Middle frontal gyrus (tissue), 1 donor: Measurements from ENCODE around the gene CLASRP.
A peak's percentile ranks its signal among the peaks of the same experiment; 100 is the strongest.
"Not testable (repeated sequence)": the region's sequence is repeated elsewhere in the genome, so short reads cannot be mapped to it uniquely, and the experiment has no call there.

Experiments used
- DNase-seq: peaks from one replicate; pipeline ENCODE4 v3.0.0-alpha.2; 2015; ENCODE audit warnings: low spot score; ENCODE audit errors: extremely low spot score

CLASRP gene, protein sequence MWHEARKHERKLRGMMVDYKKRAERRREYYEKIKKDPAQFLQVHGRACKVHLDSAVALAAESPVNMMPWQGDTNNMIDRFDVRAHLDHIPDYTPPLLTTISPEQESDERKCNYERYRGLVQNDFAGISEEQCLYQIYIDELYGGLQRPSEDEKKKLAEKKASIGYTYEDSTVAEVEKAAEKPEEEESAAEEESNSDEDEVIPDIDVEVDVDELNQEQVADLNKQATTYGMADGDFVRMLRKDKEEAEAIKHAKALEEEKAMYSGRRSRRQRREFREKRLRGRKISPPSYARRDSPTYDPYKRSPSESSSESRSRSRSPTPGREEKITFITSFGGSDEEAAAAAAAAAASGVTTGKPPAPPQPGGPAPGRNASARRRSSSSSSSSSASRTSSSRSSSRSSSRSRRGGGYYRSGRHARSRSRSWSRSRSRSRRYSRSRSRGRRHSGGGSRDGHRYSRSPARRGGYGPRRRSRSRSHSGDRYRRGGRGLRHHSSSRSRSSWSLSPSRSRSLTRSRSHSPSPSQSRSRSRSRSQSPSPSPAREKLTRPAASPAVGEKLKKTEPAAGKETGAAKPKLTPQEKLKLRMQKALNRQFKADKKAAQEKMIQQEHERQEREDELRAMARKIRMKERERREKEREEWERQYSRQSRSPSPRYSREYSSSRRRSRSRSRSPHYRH

DNA sequence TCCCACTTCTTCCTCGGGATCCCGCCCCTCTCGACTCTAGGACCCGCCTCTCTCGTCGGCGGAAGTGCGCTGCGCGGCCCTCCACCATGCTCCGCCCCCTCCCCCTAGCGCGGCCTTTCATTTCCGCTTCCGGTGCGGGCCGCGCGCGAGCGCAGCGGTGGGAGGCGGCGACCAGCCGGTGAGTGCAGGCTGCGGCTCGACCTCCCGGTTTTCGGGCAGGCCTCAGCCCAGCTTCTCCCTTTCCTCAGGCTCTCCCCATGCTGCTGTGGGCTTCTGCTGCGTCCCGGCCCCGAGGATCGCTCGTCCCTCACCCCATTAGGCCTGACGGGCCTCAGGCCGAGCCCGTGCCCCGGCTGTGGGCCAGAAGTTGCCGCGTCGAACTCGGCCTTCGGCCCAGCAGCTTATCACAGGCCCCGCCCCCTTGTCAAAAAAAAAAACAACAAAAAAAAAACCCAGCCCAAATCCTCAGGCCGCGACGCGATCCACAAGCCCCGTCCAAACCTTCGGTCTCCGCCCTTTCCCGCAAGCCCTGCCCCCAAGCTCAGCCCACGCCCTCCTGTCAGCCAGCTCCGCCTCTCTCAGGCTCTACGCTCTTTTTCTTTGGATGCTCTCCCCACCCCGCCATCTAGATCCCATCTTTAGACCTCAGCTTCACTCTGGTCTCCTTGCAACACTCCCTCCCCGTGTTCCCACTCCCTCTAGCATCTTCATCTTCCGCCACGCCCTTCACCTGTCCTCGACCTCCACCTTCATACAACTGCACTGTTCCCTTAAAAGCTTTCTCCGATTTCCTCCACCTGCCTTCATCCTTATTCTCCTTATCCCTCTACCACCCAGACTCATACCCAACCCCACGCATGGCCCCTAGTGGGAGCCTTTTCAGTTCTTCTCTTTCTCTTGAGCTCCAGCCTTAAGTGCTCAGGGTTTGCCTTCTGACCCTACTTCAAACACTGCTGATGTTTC lies at the start of gene CLASRP:
CLASRP (plus strand) TSS at position 115 of the 963 bp plus-strand sequence. CDS start 1,168 bp downstream, outside the sequence.
- DNase-seq = peak; percentile 80

DNA sequence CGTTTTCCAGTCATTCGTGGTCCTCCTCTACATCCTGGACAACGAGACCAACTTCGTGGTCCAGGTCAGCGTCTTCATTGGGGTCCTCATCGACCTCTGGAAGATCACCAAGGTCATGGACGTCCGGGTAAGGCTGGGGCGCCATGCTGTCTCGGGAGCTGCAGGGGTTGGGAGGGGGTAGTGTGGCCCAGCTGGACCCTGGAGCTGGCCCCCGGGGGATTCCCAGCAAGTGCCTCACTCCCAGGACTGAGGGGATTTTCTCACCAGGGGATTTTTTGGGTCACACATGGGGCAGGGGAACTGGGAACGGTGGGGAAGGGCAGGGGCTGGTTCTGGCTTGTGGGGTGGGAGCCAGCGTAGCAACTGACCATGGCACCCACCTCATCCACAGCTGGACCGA lies 48.4 kb upstream of the CLASRP start:
- no peak for DNase-seq

DNA sequence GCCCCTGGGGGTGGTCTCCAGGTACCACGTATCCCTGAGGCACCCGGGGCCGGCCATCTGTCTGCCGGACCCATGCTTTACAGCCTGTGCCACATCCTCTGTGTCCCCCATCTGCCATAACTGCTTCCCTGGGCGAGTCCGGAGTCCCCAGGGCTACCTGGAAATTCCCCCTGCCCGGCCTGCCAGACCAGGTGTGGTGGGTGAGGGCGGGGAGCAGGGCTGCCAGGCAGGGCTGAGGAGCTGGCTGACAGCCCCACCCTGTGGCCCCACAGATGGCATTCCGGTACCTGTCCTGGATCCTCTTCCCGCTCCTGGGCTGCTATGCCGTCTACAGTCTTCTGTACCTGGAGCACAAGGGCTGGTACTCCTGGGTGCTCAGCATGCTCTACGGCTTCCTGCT lies 47.9 kb upstream of the CLASRP start:
- DNase-seq = no peak

DNA sequence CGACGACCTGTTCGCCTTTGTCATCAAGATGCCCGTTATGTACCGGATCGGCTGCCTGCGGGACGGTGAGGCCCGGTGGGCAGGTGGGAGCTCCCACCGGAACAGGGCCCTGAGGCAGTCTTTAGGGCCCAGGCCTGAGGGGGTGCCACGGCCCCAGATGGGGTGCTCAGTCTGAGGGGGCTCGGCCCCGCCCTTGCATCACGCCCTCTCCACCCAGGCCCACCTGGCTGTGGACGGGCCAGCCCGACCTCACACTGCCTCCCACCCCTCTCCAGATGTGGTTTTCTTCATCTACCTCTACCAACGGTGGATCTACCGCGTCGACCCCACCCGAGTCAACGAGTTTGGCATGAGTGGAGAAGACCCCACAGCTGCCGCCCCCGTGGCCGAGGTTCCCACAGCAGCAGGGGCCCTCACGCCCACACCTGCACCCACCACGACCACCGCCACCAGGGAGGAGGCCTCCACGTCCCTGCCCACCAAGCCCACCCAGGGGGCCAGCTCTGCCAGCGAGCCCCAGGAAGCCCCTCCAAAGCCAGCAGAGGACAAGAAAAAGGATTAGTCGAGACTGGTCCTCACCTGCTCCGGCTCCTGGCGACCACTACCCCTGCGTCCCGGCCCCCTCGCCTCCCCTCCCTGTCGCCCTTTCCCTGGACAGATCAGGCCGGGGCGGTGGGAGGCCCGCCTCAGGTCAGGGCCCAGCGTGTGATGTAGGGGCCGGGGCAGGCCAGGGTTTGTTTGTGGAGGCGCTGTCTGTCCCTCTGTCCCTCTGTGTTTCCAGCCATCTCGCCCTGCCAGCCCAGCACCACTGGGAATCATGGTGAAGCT lies 46.3 kb upstream of the CLASRP start:
- DNase-seq = no peak

DNA sequence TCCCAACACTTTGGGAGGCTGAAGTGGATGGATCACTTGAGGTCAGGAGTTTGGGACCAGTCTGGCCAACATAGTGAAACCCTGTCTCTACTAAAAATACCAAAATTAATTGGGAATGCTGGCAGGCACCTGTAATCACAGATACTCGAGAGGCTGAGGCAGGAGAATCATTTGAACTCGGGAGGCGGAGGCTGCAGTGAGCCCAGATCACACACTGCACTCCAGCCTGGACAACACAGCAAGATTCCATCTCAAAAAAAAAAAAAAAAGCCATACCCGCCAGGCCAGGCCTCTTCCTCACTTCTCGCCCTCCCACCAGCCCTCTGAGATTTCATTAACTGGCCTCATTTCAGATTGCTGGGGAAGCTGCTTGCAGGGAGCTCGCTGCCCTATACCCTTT lies 45.3 kb upstream of the CLASRP start:
- no peak for DNase-seq

DNA sequence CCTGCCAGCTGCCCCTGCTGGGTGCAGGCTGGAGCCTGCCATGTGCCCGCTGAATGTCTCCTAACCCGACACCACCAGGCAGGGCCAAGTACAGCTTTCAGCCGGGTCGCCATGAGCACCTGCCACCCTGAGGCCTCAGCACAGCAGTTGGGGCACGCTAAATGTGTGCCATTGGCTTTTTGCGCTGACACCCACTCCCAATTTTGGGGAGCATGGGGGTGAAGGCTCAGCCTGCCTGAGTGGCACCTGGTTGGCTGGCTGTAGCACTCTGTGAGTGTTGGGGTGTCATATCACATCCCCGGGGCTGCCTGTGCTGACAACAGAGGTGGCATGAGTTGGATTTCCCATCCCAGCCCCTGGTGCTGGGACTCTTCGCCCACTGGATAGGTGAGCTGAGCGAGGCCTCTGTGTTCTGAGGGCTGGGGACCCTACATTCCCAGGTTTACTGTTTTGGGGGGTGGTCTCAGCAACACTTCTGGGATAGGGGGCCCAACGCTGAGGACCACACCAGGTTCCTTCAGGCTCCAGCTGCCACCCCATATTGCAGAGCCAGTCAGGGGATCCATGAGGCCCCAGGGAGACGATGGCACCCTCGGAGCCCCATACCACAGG lies 44.8 kb upstream of the CLASRP start:
- DNase-seq = no peak

DNA sequence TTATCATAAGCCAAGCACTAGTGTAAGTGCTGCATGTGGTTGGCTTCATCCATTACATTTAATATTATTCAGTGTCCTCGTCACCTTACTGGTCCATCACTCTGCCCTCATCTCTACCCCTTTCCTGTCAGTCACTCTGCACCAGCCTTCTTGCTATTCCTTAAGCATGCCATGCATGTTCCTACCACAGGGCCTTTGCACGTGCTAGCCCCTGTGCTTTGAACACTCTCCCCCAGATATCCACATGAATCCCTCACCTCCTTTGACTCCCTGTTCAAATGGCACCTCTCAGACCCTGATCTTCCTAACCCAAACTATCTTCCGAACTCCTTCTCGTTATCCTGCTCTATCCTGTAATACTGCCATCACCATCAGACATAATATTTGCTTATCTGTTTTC lies 40.8 kb upstream of the CLASRP start:
- DNase-seq = no peak

DNA sequence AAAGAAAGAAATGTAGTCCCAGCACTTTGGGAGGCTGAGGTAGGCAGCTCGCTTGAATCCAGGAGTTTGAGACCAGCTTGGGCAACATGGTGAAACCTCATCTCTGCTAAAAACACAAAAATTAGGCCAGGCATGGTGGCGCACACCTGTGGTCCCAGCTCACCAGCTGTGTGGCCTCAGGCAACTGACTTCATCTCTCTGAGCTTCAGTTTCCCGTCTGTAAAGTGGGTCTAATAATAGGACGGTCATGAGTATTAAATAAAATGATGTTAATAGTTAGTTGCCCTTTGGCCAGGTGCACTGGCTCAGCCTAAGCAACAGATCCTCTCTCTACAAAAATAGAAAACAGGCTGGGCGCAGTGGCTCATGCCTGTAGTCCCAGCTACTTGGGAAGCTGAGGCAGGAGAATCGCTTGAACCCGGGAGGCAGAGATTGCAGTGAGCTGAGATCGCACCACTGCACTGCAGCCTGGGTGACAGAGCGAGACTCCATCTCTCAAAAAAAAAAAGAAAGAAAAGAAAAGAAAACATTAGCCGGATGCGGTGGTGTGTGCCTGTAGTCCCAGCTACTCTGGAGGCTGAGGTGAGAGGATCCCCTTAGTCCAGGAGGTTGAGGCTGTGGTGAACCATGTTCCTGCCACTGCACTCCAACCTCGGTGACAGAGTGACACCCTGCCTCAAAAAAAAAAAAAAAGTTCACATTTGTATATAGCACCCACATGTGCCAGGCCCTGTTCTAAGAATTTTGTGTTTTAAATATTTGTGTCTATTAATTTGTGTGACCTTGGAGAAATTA lies 39.5 kb upstream of the CLASRP start:
- not testable (repeated sequence) for DNase-seq

DNA sequence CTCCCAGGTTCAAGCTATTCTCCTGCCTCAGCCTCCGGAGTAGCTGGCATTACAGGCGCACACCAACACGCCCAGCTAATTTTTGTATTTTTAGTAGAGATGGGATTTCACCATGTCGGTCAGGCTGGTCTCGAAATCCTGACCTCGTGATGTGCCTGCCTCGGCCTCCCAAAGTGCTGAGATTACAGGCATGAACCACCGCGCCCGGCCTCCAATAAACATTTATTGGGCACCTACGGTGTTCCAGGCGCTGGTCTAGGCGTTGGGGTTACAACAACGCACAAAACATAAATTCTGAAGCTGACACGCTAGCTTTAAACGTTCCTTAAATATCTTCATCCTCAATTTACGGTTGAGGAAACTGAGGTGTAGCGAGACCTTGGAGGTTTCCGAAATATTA lies 38.2 kb upstream of the CLASRP start:
- DNase-seq = not testable (repeated sequence)

DNA sequence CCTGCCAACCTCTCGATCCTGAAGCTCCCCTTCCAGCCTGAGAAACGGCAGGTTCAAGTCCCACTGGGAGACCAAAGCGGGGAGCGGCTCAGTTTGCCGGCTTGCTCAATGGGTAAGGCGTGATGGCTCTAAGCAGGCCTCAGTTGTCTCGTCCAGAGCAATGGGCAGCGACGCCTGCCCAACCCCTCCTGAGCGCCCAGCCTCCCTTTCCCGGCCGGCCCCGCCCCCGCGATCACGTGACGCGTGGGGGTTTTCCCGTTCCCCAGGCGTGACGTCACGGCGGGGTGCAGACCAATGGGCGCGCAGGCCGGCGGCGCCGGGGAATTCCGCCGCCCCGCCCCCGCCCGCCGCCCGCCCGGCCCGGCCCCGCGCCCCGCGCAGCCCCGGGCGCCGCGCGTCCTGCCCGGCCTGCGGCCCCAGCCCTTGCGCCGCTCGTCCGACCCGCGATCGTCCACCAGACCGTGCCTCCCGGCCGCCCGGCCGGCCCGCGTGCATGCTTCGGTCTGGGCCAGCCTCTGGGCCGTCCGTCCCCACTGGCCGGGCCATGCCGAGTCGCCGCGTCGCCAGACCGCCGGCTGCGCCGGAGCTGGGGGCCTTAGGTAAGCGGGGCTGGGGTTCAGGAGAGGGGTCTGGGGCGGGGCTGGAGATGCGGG lies 37.6 kb upstream of the CLASRP start, which contains the start of gene RELB:
RELB (plus strand) TSS at position 378 of the 653 bp plus-strand sequence; CDS start at position 494, 116 bp downstream.
- peak; percentile 81 for DNase-seq

DNA sequence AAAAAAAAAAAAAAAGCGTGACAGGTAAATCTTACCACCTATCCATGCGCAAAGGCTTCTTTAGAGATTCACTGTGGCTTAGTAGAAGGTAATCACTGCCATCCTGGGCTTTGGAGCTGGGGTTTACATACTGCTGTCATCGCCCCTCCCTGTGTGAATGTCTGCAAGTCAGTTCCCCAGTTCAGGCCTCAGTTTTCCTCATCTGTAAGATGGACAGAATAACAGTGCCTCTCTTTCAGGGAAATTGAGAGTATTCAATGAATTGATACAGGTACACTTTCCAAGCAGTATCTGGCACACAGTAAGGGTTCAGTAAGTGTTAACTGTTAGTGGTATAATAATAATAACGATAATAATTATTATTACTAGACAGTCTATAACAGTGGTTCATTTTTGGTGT lies 35.4 kb upstream of the CLASRP start:
- DNase-seq = no peak

DNA sequence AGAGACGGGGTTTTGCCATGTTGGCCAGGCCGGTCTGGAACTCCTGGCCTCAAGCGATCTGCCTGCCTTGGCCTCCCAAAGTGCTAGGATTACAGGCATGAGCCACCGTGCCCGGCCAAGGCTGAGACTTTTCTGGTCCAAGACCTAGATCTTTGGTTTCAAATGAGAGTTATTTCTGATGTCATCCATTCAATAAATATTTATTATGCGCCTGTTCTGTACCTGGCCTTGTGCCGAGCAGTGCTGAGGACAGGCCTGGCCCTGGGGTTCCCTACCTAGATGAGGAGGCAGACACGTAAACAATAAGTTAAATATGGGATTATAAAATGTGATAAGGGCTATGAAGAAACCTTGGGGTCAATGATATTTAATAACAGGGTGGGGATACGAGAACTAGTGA lies 33.1 kb upstream of the CLASRP start:
- DNase-seq = no peak

DNA sequence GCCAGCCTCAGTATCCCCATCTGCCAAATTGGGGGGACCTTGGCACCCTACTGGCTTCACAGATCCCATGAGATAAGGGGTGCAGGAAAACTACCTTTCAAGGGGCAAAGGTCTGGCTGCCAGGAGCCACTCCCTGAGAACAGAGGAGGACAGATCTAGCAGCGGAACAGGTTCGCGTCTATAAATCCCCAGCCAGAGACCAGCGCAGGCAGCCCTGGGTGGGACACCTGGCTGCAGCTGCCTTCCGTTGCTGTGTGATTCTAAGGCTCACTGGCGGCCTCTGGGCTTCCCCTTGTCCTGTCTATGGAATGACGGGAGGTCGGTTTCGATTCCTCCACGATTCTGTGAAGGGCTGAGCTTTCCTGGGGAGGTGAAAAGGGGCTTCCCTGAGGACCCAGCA lies 30.3 kb upstream of the CLASRP start:
- DNase-seq = no peak

DNA sequence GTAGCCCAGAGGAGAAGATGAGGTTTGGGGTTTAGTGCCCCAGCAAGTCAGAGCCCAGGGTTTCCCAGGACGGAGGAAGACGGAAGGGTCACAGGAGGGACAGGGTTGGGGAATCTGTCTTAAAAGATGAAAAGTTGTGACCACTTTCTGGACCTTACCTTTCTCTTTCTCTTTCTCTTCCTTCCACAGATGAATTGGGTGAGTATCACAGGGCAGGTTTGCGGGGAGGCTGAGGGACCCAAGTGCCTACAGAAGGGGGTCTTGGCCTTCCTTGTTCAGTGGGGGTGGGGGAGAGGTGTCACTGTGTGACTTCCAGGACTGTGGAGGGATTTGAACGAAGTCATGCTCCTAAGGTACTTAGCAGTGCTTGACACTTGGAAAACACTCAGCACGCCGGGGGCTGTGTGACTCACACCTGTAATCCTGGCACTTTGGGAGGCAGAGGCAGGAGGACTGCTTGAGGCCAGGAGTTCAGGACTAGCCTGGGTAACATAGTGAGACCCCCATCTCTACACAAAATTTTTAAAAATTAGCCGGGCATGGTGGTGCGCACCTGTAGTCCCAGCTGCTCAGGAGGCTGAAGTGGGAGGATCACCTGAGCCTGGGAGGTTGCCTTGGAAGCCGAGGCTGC lies 29.1 kb upstream of the CLASRP start:
- no peak for DNase-seq

DNA sequence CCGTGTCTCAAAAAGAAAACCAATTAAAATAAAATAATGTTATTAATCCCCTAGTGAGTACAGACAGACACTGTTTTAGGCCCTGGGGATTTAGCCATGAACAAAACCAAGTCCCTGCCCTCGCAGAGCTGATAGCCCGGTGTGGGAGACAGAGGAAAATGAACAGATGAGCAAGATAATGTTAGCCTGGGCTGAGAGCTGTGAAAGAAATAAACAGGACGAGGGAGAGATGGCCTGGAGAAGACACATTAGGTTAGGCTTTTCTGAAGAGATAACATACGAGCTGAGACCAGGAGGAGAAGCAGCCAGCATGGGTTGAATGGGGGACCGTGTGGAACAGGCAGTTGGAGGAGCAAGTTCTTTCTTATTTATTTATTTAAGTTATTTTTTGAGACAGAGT lies 28.5 kb upstream of the CLASRP start:
- DNase-seq = no peak

DNA sequence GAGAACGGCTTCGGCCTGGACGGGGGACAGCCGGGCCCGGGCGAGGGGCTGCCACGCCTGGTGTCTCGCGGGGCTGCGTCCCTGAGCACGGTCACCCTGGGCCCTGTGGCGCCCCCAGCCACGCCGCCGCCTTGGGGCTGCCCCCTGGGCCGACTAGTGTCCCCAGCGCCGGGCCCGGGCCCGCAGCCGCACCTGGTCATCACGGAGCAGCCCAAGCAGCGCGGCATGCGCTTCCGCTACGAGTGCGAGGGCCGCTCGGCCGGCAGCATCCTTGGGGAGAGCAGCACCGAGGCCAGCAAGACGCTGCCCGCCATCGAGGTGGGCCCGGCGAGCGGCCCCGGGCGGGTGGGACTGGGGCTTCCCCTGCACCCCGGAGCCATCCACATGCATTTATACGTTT lies 26.9 kb upstream of the CLASRP start:
- no peak for DNase-seq

DNA sequence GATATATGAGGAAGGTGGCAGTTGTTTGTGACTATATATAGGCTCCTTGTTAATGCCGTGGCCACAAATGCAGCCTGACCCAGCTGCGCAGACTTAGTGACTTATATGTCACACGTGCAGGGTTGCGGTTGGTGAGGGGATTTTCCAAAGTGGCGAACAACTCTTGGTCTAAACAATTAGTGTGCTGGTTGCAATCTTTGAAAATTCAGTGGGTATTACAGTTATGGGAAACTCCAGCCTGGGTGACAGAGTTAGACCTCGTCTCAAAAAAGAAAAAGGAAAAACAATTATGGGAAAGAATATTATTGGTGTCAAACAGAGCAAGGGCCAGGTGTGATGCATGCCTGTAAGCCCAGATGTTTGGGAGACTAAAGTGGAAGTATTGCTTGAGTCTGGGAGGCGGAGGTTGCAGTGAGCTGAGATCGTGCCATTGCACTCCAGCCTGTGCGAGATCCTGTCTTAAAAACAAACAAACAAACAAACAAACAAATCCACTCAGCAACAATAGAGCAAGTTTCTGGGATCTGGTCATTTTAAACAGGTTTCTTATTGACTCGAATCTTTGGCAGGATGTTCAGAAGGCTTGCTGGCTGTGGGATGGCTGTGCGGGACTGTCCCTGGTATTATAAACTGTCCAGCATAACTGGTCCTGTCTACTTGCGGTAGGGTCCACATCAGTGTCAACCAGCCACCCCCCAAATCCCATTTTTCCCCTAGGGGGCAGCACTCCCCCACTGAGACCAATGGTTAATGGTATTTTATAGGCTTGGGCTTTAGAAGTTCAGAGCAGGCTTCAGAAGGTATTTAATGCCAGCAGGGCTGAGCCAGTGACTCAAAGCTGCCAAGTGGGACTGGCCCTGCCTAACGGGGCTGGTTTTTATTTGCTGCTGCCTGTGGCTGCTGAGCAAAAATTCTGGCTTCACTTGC lies 22.2 kb upstream of the CLASRP start:
- peak; percentile 24 for DNase-seq
